ENCODE data around the gene UVRAG.

DNA sequence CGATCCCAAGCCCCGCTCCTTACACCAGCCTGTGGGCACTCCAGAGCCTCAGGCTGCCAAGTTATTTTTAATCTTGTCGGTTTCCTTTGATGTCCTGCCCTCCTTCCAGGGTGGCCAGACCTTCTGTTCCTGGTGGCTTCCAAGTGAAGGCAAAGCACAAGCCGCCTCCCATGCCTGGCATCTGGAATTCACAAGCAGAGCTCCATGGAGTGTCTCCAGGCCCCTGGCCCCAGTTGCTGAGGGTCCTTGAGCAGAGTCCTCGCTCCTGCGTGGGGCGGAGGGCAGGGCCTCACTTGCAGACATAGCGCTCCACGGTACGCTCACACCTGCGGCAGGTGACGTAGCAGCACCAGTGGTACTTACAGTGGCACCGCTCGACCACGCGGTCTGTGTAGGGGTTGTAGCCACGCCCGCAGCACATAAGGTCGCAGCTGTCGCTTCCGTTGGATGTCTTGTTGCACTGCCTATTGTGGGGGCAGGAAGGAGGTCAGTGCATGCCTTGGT lies 371.8 kb downstream of the UVRAG start:
- TF ChIP-seq, protein P1, sequence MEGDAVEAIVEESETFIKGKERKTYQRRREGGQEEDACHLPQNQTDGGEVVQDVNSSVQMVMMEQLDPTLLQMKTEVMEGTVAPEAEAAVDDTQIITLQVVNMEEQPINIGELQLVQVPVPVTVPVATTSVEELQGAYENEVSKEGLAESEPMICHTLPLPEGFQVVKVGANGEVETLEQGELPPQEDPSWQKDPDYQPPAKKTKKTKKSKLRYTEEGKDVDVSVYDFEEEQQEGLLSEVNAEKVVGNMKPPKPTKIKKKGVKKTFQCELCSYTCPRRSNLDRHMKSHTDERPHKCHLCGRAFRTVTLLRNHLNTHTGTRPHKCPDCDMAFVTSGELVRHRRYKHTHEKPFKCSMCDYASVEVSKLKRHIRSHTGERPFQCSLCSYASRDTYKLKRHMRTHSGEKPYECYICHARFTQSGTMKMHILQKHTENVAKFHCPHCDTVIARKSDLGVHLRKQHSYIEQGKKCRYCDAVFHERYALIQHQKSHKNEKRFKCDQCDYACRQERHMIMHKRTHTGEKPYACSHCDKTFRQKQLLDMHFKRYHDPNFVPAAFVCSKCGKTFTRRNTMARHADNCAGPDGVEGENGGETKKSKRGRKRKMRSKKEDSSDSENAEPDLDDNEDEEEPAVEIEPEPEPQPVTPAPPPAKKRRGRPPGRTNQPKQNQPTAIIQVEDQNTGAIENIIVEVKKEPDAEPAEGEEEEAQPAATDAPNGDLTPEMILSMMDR (IDR thresholded peaks at IDR 0.05 in 8 of 11, conservative IDR thresholded peaks at IDR 0.05 in 3 of 11): no peak
- TF ChIP-seq POLR2AphosphoS5 (IDR thresholded peaks at IDR 0.05) (peak in 2 of 3 donors; percentile 25 to 53), POLR2A (IDR thresholded peaks at IDR 0.05) (no peak)

Data from spleen (tissue), 7 donors.